GM23338 (cell line): ENCODE results near the gene URI1. TPM values are rescaled to one million over a fixed set of nuclear protein-coding genes. Genes with fewer than 3 reads are reported as not detected.

Experiments used
- ATAC-seq: fragments of 200-7000 bp; cut with Tn5 transposase; 3 replicates; pipeline ENCODE4 v1.9.1; 2020
- DNase-seq: peaks from one replicate; pipeline ENCODE4 v3.0.0-alpha.2; 2015; ENCODE audit warnings: low spot score
- H2AFZ ChIP-seq: fragments of 200-600 bp; sonication (generic); 2 replicates; pipeline ENCODE4 v1.8.0; 2016; ENCODE audit warnings: antibody characterized with exemption, mild to moderate bottlenecking, moderate library complexity
- H3F3A ChIP-seq: fragments of 200-600 bp; sonication (generic); replicated peaks from 2 replicates; pipeline ENCODE4 v1.8.0; 2017; ENCODE audit warnings: antibody characterized with exemption, mixed run types, low read depth
- H3K27ac ChIP-seq: fragments of 200-600 bp; sonication (generic); 2 replicates; pipeline ENCODE4 v1.6.1; 2016; ENCODE audit warnings: low read depth
- H3K27me3 ChIP-seq: fragments of 200-600 bp; sonication (generic); 2 replicates; pipeline ENCODE4 v1.8.0; 2016; ENCODE audit warnings: mild to moderate bottlenecking, mixed run types, moderate library complexity; ENCODE audit not compliant: insufficient read depth
- H3K36me3 ChIP-seq: fragments of 200-600 bp; sonication (generic); 2 replicates; pipeline ENCODE4 v1.8.0; 2016; ENCODE audit warnings: mild to moderate bottlenecking; ENCODE audit not compliant: insufficient read depth
- H3K4me1 ChIP-seq: fragments of 200-600 bp; sonication (generic); 2 replicates; pipeline ENCODE4 v1.8.0; 2016; ENCODE audit warnings: mild to moderate bottlenecking, moderate library complexity; ENCODE audit not compliant: insufficient read depth
- H3K4me2 ChIP-seq: fragments of 200-600 bp; sonication (generic); 2 replicates; pipeline ENCODE4 v1.7.1; 2017; ENCODE audit warnings: mixed run types
- H3K4me3 ChIP-seq: fragments of 200-600 bp; sonication (generic); 2 replicates; pipeline ENCODE4 v1.6.1; 2016; ENCODE audit warnings: mixed run types
- H3K79me2 ChIP-seq: fragments of 200-600 bp; sonication (generic); replicated peaks from 2 replicates; pipeline ENCODE4 v1.8.0; 2017; ENCODE audit warnings: mild to moderate bottlenecking; ENCODE audit not compliant: insufficient read depth
- H3K9me2 ChIP-seq: fragments of 200-600 bp; sonication (generic); 2 replicates; pipeline ENCODE4 v1.8.0; 2017; ENCODE audit not compliant: insufficient read depth
- H4K20me1 ChIP-seq: fragments of 200-600 bp; sonication (generic); replicated peaks from 2 replicates; pipeline ENCODE4 v1.8.0; 2017; ENCODE audit warnings: mild to moderate bottlenecking; ENCODE audit not compliant: insufficient read depth
- H3K27ac Mint-ChIP-seq: 2 replicates; pipeline ENCODE4 v1.8.0; 2020; ENCODE audit warnings: inconsistent platforms, mild to moderate bottlenecking, moderate library complexity, mixed read lengths
- H3K27me3 Mint-ChIP-seq: 3 replicates; pipeline ENCODE4 v1.8.0; 2022; ENCODE audit warnings: low read depth, mild to moderate bottlenecking, moderate library complexity, mixed read lengths, inconsistent platforms; ENCODE audit not compliant: insufficient read depth, poor library complexity
- H3K36me3 Mint-ChIP-seq: 3 replicates; pipeline ENCODE4 v1.8.0; 2021; ENCODE audit warnings: low read depth, mild to moderate bottlenecking, inconsistent platforms, moderate library complexity, mixed read lengths
- H3K4me1 Mint-ChIP-seq: 3 replicates; pipeline ENCODE4 v1.8.0; 2020; ENCODE audit warnings: mild to moderate bottlenecking, inconsistent platforms, mixed read lengths
- H3K4me3 Mint-ChIP-seq: 3 replicates; pipeline ENCODE4 v1.8.0; 2021; ENCODE audit warnings: moderate library complexity, mild to moderate bottlenecking, inconsistent platforms, mixed read lengths
- H3K9me3 Mint-ChIP-seq: 3 replicates; pipeline ENCODE4 v1.8.0; 2020; ENCODE audit warnings: moderate library complexity, mild to moderate bottlenecking, inconsistent platforms, mixed read lengths
- EZH2 ChIP-seq: fragments of 200-600 bp; sonication (generic); IDR thresholded peaks from one replicate; pipeline ENCODE4 v1.8.0; 2017; ENCODE audit warnings: antibody characterized with exemption, mild to moderate bottlenecking, low read depth; ENCODE audit not compliant: unreplicated experiment
- EZH2phosphoT487 ChIP-seq: fragments of 200-600 bp; sonication (generic); IDR thresholded peaks from one replicate; pipeline ENCODE4 v1.8.1; 2018; ENCODE audit warnings: antibody characterized with exemption; ENCODE audit not compliant: unreplicated experiment
- JUNB ChIP-seq: IDR thresholded peaks from one replicate; pipeline ENCODE4 v1.6.1; 2016; ENCODE audit warnings: antibody characterized with exemption; ENCODE audit not compliant: unreplicated experiment
- NANOG ChIP-seq: IDR thresholded peaks from 2 replicates; pipeline ENCODE4 v1.6.1; 2016; ENCODE audit warnings: antibody characterized with exemption, borderline replicate concordance
- POLR2AphosphoS5 ChIP-seq: IDR thresholded peaks from 2 replicates; pipeline ENCODE4 v1.6.1; 2016; ENCODE audit warnings: antibody characterized with exemption, low read depth
- STAT1 ChIP-seq: IDR thresholded peaks from one replicate; pipeline ENCODE4 v1.6.1; 2016; ENCODE audit warnings: antibody characterized with exemption; ENCODE audit not compliant: unreplicated experiment
- ZNF114 ChIP-seq: fragments of 250-450 bp; sonication (Bioruptor Pico); IDR thresholded peaks from 2 replicates; pipeline ENCODE4 v1.5.0; 2020; ENCODE audit warnings: mild to moderate bottlenecking, moderate library complexity
- ZNF331 ChIP-seq: fragments of 250-450 bp; sonication (Bioruptor Pico); IDR thresholded peaks from 2 replicates; pipeline ENCODE4 v1.5.0; 2020; ENCODE audit warnings: low read depth, mild to moderate bottlenecking, moderate library complexity
- polyA plus RNA-seq: library from polyadenylated mRNA; unstranded; fragments of >200 nt; fragmentation: Nextera tagmentation; extraction: Ambion mirVana; gene quantifications from 2 replicates; pipeline ENCODE4 v1.2.1, GENCODE V29; 2016
- total RNA-seq: library from RNA; depleted of rRNA; stranded (reverse); fragments of >200 nt; shearing (Covaris generic); gene quantifications from 2 replicates; pipeline ENCODE4 v1.2.3, GENCODE V29; 2014
- TF ChIP-seq, protein P1 (sequence below), 2 experiments: fragments of 200-600 bp in 1 of 2; sonication (generic) in 1 of 2; conservative IDR thresholded peaks; 2 replicates each; pipeline versions ENCODE4 v1.5.1 to v1.6.1; 2016 to 2017; ENCODE audit warnings: antibody characterized with exemption in 2 of 2, low read depth in 2 of 2, mild to moderate bottlenecking in 2 of 2, moderate library complexity in 1 of 2
- TF ChIP-seq, protein P2 (sequence below): IDR thresholded peaks from one replicate; pipeline ENCODE4 v1.6.1; 2018; ENCODE audit warnings: antibody characterized with exemption; ENCODE audit not compliant: unreplicated experiment
- TF ChIP-seq, protein P3 (sequence below): fragments of 250-450 bp; sonication (Bioruptor Pico); IDR thresholded peaks from 2 replicates; pipeline ENCODE4 v1.5.0; 2020; ENCODE audit warnings: mild to moderate bottlenecking, moderate library complexity
- TF ChIP-seq, protein P4 (sequence below): IDR thresholded peaks from 2 replicates; pipeline ENCODE4 v1.6.1; 2016; ENCODE audit warnings: antibody characterized with exemption

Gene URI1
- total and polyA plus RNA-seq, 2 experiments from 2014 or later = 27.6 to 68.4 TPM

DNA sequence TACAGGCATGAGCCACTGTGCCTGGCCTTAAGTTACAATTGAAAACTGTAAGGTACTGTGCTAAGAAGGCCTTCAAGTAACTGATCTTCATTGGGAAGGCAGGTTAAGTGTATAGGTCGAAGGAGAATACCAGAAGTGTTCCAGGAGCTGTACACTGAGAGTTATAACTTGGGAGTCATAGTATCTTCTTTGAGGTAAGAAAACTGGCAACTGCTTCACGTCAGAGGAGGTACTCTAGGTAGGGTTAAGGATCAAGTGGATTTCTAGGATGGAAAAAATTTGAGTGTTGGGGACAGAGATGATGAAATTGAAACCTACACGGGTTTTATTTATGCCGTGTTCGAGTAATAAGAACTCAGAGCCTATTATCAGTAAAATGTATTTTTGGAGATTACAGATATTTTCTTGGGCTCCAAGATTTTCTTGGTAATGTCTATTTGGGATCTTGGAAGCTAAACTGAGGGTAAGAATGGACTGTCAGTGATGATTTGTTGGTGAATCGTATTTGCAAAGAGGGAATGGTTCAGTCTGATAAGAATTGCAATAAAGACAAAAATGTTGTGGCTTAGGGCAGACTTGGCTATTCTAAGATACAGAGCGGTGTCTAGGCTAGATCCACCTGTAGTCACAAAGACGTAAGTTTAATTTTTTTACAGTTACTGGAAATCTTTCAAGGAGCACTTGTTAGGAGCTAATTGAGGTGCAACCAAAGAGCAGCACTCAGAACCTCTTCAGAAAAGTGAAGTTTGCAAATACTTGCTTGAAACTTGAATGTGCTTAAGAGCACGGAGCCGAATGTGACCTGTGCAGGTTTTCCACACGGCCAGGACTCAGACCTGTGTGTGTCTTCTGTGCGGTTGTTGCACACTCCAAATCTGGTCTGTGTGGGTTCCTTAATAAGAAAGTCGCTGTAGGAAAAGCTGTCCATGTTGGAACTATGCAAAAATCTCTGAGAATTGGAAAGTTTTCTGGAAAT lies 102.5 kb downstream of the URI1 start:
- TF ChIP-seq, protein P1, sequence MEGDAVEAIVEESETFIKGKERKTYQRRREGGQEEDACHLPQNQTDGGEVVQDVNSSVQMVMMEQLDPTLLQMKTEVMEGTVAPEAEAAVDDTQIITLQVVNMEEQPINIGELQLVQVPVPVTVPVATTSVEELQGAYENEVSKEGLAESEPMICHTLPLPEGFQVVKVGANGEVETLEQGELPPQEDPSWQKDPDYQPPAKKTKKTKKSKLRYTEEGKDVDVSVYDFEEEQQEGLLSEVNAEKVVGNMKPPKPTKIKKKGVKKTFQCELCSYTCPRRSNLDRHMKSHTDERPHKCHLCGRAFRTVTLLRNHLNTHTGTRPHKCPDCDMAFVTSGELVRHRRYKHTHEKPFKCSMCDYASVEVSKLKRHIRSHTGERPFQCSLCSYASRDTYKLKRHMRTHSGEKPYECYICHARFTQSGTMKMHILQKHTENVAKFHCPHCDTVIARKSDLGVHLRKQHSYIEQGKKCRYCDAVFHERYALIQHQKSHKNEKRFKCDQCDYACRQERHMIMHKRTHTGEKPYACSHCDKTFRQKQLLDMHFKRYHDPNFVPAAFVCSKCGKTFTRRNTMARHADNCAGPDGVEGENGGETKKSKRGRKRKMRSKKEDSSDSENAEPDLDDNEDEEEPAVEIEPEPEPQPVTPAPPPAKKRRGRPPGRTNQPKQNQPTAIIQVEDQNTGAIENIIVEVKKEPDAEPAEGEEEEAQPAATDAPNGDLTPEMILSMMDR (conservative IDR thresholded peaks at IDR 0.05; ENCODE audit: low read depth in 2 of 2) = no peak
- no peak for TF ChIP-seq JUNB
- TF ChIP-seq EZH2phosphoT487 = no peak
- TF ChIP-seq, protein P2, sequence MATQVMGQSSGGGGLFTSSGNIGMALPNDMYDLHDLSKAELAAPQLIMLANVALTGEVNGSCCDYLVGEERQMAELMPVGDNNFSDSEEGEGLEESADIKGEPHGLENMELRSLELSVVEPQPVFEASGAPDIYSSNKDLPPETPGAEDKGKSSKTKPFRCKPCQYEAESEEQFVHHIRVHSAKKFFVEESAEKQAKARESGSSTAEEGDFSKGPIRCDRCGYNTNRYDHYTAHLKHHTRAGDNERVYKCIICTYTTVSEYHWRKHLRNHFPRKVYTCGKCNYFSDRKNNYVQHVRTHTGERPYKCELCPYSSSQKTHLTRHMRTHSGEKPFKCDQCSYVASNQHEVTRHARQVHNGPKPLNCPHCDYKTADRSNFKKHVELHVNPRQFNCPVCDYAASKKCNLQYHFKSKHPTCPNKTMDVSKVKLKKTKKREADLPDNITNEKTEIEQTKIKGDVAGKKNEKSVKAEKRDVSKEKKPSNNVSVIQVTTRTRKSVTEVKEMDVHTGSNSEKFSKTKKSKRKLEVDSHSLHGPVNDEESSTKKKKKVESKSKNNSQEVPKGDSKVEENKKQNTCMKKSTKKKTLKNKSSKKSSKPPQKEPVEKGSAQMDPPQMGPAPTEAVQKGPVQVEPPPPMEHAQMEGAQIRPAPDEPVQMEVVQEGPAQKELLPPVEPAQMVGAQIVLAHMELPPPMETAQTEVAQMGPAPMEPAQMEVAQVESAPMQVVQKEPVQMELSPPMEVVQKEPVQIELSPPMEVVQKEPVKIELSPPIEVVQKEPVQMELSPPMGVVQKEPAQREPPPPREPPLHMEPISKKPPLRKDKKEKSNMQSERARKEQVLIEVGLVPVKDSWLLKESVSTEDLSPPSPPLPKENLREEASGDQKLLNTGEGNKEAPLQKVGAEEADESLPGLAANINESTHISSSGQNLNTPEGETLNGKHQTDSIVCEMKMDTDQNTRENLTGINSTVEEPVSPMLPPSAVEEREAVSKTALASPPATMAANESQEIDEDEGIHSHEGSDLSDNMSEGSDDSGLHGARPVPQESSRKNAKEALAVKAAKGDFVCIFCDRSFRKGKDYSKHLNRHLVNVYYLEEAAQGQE = no peak
- TF ChIP-seq STAT1 = no peak
- no peak for TF ChIP-seq POLR2AphosphoS5
- TF ChIP-seq, protein P3, sequence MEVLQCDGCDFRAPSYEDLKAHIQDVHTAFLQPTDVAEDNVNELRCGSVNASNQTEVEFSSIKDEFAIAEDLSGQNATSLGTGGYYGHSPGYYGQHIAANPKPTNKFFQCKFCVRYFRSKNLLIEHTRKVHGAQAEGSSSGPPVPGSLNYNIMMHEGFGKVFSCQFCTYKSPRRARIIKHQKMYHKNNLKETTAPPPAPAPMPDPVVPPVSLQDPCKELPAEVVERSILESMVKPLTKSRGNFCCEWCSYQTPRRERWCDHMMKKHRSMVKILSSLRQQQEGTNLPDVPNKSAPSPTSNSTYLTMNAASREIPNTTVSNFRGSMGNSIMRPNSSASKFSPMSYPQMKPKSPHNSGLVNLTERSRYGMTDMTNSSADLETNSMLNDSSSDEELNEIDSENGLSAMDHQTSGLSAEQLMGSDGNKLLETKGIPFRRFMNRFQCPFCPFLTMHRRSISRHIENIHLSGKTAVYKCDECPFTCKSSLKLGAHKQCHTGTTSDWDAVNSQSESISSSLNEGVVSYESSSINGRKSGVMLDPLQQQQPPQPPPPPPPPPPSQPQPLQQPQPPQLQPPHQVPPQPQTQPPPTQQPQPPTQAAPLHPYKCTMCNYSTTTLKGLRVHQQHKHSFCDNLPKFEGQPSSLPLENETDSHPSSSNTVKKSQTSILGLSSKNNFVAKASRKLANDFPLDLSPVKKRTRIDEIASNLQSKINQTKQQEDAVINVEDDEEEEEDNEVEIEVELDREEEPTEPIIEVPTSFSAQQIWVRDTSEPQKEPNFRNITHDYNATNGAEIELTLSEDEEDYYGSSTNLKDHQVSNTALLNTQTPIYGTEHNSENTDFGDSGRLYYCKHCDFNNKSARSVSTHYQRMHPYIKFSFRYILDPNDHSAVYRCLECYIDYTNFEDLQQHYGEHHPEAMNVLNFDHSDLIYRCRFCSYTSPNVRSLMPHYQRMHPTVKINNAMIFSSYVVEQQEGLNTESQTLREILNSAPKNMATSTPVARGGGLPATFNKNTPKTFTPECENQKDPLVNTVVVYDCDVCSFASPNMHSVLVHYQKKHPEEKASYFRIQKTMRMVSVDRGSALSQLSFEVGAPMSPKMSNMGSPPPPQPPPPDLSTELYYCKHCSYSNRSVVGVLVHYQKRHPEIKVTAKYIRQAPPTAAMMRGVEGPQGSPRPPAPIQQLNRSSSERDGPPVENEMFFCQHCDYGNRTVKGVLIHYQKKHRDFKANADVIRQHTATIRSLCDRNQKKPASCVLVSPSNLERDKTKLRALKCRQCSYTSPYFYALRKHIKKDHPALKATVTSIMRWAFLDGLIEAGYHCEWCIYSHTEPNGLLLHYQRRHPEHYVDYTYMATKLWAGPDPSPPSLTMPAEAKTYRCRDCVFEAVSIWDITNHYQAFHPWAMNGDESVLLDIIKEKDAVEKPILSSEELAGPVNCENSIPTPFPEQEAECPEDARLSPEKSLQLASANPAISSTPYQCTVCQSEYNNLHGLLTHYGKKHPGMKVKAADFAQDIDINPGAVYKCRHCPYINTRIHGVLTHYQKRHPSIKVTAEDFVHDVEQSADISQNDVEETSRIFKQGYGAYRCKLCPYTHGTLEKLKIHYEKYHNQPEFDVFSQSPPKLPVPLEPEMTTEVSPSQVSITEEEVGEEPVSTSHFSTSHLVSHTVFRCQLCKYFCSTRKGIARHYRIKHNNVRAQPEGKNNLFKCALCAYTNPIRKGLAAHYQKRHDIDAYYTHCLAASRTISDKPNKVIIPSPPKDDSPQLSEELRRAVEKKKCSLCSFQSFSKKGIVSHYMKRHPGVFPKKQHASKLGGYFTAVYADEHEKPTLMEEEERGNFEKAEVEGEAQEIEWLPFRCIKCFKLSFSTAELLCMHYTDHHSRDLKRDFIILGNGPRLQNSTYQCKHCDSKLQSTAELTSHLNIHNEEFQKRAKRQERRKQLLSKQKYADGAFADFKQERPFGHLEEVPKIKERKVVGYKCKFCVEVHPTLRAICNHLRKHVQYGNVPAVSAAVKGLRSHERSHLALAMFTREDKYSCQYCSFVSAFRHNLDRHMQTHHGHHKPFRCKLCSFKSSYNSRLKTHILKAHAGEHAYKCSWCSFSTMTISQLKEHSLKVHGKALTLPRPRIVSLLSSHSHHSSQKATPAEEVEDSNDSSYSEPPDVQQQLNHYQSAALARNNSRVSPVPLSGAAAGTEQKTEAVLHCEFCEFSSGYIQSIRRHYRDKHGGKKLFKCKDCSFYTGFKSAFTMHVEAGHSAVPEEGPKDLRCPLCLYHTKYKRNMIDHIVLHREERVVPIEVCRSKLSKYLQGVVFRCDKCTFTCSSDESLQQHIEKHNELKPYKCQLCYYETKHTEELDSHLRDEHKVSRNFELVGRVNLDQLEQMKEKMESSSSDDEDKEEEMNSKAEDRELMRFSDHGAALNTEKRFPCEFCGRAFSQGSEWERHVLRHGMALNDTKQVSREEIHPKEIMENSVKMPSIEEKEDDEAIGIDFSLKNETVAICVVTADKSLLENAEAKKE (CRISPR knock-in tag) = no peak
- TF ChIP-seq EZH2 = no peak
- TF ChIP-seq ZNF114 = no peak
- TF ChIP-seq, protein P4, sequence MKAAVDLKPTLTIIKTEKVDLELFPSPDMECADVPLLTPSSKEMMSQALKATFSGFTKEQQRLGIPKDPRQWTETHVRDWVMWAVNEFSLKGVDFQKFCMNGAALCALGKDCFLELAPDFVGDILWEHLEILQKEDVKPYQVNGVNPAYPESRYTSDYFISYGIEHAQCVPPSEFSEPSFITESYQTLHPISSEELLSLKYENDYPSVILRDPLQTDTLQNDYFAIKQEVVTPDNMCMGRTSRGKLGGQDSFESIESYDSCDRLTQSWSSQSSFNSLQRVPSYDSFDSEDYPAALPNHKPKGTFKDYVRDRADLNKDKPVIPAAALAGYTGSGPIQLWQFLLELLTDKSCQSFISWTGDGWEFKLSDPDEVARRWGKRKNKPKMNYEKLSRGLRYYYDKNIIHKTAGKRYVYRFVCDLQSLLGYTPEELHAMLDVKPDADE = no peak
- TF ChIP-seq NANOG = no peak
- no peak for TF ChIP-seq ZNF331
- Histone ChIP-seq H3K79me2 (no peaks in the 10 kb centered on the region), H3K9me2 (peaks cover 6% of the 10 kb centered on the region; the same call in 1 of the 2 replicates), H2AFZ (no peak overlapping the region), H4K20me1 (no peaks in the 10 kb centered on the region), H3K27ac (no peak overlapping the region), H3K27me3 (no peaks in the 10 kb centered on the region), H3K4me3 (no peak overlapping the region), H3F3A (no peaks in the 10 kb centered on the region), H3K36me3 (no peaks in the 10 kb centered on the region), H3K4me2 (no peak overlapping the region), H3K4me1 (peaks cover 14% of the 10 kb centered on the region)
- H3K9me3 Mint-ChIP-seq = peaks cover 20% of the 10 kb centered on the region
- no peak overlapping the region for H3K4me3 Mint-ChIP-seq
- DNase-seq = no peak
- H3K27ac Mint-ChIP-seq = no peak overlapping the region
- H3K36me3 Mint-ChIP-seq = peaks cover 28% of the 10 kb centered on the region
- H3K4me1 Mint-ChIP-seq = peaks cover 19% of the 10 kb centered on the region
- no peak for ATAC-seq
- H3K27me3 Mint-ChIP-seq = peaks cover 4% of the 10 kb centered on the region
